ENCODE data around the gene INHBE. TPM values are rescaled to one million over a fixed set of nuclear protein-coding genes. Genes with fewer than 3 reads are reported as not detected.

INHBE gene
- polyA plus RNA-seq, 1 donor from 2014 or later, result 2.3 TPM

DNA sequence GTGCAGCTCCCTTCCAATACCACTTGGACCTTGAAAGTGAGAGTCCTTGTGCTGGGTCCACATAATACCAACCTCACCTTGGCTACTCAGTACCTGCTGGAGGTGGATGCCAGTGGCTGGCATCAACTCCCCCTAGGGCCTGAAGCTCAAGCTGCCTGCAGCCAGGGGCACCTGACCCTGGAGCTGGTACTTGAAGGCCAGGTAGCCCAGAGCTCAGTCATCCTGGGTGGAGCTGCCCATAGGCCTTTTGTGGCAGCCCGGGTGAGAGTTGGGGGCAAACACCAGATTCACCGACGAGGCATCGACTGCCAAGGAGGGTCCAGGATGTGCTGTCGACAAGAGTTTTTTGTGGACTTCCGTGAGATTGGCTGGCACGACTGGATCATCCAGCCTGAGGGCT, 5.7 kb upstream of the INHBE start:
- TF ChIP-seq EZH2 (IDR thresholded peaks at IDR 0.05; ENCODE audit: borderline replicate concordance, insufficient read depth, low read length, poor library complexity, severe bottlenecking), result no peak
- no peak for TF ChIP-seq RAD21 (conservative IDR thresholded peaks at IDR 0.05)
- TF ChIP-seq, protein P1, sequence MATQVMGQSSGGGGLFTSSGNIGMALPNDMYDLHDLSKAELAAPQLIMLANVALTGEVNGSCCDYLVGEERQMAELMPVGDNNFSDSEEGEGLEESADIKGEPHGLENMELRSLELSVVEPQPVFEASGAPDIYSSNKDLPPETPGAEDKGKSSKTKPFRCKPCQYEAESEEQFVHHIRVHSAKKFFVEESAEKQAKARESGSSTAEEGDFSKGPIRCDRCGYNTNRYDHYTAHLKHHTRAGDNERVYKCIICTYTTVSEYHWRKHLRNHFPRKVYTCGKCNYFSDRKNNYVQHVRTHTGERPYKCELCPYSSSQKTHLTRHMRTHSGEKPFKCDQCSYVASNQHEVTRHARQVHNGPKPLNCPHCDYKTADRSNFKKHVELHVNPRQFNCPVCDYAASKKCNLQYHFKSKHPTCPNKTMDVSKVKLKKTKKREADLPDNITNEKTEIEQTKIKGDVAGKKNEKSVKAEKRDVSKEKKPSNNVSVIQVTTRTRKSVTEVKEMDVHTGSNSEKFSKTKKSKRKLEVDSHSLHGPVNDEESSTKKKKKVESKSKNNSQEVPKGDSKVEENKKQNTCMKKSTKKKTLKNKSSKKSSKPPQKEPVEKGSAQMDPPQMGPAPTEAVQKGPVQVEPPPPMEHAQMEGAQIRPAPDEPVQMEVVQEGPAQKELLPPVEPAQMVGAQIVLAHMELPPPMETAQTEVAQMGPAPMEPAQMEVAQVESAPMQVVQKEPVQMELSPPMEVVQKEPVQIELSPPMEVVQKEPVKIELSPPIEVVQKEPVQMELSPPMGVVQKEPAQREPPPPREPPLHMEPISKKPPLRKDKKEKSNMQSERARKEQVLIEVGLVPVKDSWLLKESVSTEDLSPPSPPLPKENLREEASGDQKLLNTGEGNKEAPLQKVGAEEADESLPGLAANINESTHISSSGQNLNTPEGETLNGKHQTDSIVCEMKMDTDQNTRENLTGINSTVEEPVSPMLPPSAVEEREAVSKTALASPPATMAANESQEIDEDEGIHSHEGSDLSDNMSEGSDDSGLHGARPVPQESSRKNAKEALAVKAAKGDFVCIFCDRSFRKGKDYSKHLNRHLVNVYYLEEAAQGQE (IDR thresholded peaks at IDR 0.05; ENCODE audit: borderline replicate concordance), result no peak
- TF ChIP-seq SMC3 (conservative IDR thresholded peaks at IDR 0.05; ENCODE audit: poor library complexity), result no peak
- TF ChIP-seq POLR2AphosphoS5 (IDR thresholded peaks at IDR 0.05), result no peak
- TF ChIP-seq MXI1 (conservative IDR thresholded peaks at IDR 0.05; ENCODE audit: poor library complexity, severe bottlenecking), result no peak
- TF ChIP-seq, protein P2, sequence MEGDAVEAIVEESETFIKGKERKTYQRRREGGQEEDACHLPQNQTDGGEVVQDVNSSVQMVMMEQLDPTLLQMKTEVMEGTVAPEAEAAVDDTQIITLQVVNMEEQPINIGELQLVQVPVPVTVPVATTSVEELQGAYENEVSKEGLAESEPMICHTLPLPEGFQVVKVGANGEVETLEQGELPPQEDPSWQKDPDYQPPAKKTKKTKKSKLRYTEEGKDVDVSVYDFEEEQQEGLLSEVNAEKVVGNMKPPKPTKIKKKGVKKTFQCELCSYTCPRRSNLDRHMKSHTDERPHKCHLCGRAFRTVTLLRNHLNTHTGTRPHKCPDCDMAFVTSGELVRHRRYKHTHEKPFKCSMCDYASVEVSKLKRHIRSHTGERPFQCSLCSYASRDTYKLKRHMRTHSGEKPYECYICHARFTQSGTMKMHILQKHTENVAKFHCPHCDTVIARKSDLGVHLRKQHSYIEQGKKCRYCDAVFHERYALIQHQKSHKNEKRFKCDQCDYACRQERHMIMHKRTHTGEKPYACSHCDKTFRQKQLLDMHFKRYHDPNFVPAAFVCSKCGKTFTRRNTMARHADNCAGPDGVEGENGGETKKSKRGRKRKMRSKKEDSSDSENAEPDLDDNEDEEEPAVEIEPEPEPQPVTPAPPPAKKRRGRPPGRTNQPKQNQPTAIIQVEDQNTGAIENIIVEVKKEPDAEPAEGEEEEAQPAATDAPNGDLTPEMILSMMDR (IDR thresholded peaks at IDR 0.05; ENCODE audit: poor library complexity, severe bottlenecking), result no peak
- no peak for TF ChIP-seq TAF1 (IDR thresholded peaks at IDR 0.05; ENCODE audit: low read depth)
- TF ChIP-seq EP300 (conservative IDR thresholded peaks at IDR 0.05; ENCODE audit: poor library complexity, severe bottlenecking), result no peak
- H3K36me3 ChIP-seq (ENCODE audit: insufficient read depth, low read length), result no peaks in the 10 kb centered on the region
- H3F3A ChIP-seq (ENCODE audit: insufficient read depth, low read length, poor library complexity, severe bottlenecking), result no peaks in the 10 kb centered on the region
- no peak overlapping the region for H3K4me2 ChIP-seq (ENCODE audit: low read length)
- H3K9ac ChIP-seq (ENCODE audit: low read length), result no peak overlapping the region
- H3K79me2 ChIP-seq (replicated peaks; ENCODE audit: insufficient read depth, low read length), result no peaks in the 10 kb centered on the region
- H3K27me3 ChIP-seq (ENCODE audit: insufficient read depth, low read depth, low read length), result no peaks in the 10 kb centered on the region
- no peak overlapping the region for H2AFZ ChIP-seq (ENCODE audit: low read depth, low read length)
- no peak overlapping the region for H3K27ac ChIP-seq (ENCODE audit: low read length)
- no peaks in the 10 kb centered on the region for H3K9me3 ChIP-seq (ENCODE audit: low read length)
- no peaks in the 10 kb centered on the region for H3K9me2 ChIP-seq (ENCODE audit: insufficient read depth, low read length)
- H4K20me1 ChIP-seq (ENCODE audit: insufficient read depth), result no peaks in the 10 kb centered on the region
- H3K4me3 ChIP-seq (ENCODE audit: low read length), result no peak overlapping the region

DNA sequence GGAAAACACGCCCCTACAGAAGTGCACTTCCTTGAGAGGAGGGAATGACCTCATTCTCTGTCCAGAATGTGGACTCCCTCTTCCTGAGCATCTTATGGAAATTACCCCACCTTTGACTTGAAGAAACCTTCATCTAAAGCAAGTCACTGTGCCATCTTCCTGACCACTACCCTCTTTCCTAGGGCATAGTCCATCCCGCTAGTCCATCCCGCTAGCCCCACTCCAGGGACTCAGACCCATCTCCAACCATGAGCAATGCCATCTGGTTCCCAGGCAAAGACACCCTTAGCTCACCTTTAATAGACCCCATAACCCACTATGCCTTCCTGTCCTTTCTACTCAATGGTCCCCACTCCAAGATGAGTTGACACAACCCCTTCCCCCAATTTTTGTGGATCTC, 5.0 kb upstream of the INHBE start:
- H3K4me3 ChIP-seq (ENCODE audit: low read length), result no peak overlapping the region
- no peaks in the 10 kb centered on the region for H3K79me2 ChIP-seq (replicated peaks; ENCODE audit: insufficient read depth, low read length)
- H3K9me2 ChIP-seq (ENCODE audit: insufficient read depth, low read length), result no peaks in the 10 kb centered on the region
- H3K36me3 ChIP-seq (ENCODE audit: insufficient read depth, low read length), result no peaks in the 10 kb centered on the region
- no peak overlapping the region for H2AFZ ChIP-seq (ENCODE audit: low read depth, low read length)
- no peak overlapping the region for H3K27ac ChIP-seq (ENCODE audit: low read length)
- no peaks in the 10 kb centered on the region for H4K20me1 ChIP-seq (ENCODE audit: insufficient read depth)
- no peaks in the 10 kb centered on the region for H3K27me3 ChIP-seq (ENCODE audit: insufficient read depth, low read depth, low read length)
- H3K9me3 ChIP-seq (ENCODE audit: low read length), result no peaks in the 10 kb centered on the region
- no peaks in the 10 kb centered on the region for H3F3A ChIP-seq (ENCODE audit: insufficient read depth, low read length, poor library complexity, severe bottlenecking)
- TF ChIP-seq EZH2 (IDR thresholded peaks at IDR 0.05; ENCODE audit: borderline replicate concordance, insufficient read depth, low read length, poor library complexity, severe bottlenecking) (no peak), EP300 (conservative IDR thresholded peaks at IDR 0.05; ENCODE audit: poor library complexity, severe bottlenecking) (no peak), TAF1 (IDR thresholded peaks at IDR 0.05; ENCODE audit: low read depth) (no peak), RAD21 (conservative IDR thresholded peaks at IDR 0.05) (no peak)
- H3K9ac ChIP-seq (ENCODE audit: low read length), result no peak overlapping the region
- H3K4me2 ChIP-seq (ENCODE audit: low read length), result no peak overlapping the region

Measured in neural cell (in vitro differentiated cells).